SK-N-MC (cell line): Measurements from ENCODE around the gene KLHL30.

Experiments
- DNase-seq: peaks from one replicate; pipeline ENCODE4 v3.0.0-alpha.2; 2011; ENCODE audit warnings: low read depth, low spot score
- H3K27ac ChIP-seq: fragments of 200-600 bp; sonication (generic); 2 replicates; pipeline ENCODE4 v1.5.1; 2016; ENCODE audit warnings: mixed run types
- H3K36me3 ChIP-seq: fragments of 200-600 bp; sonication (generic); 2 replicates; pipeline ENCODE4 v1.6.1; 2017; ENCODE audit warnings: antibody characterized with exemption, low read length, mixed read lengths; ENCODE audit not compliant: insufficient read depth
- H3K4me3 ChIP-seq: fragments of 200-600 bp; sonication (generic); 2 replicates; pipeline ENCODE4 v1.5.1; 2016
- H3K9ac ChIP-seq: fragments of 200-600 bp; sonication (generic); 2 replicates; pipeline ENCODE4 v1.8.0; 2017; ENCODE audit warnings: mixed run types, mixed read lengths; ENCODE audit not compliant: insufficient read length
- H3K9me3 ChIP-seq: fragments of 200-600 bp; sonication (generic); 2 replicates; pipeline ENCODE4 v1.6.1; 2017; ENCODE audit warnings: low read depth, mild to moderate bottlenecking, antibody characterized with exemption, low read length, moderate library complexity, mixed read lengths
- EZH2 ChIP-seq: fragments of 200-600 bp; sonication (generic); IDR thresholded peaks from one replicate; pipeline ENCODE4 v1.6.1; 2017; ENCODE audit warnings: antibody characterized with exemption
- FOXP2 ChIP-seq: optimal IDR thresholded peaks from 2 replicates; pipeline ENCODE3; 2011; ENCODE audit warnings: mild to moderate bottlenecking, moderate library complexity; ENCODE audit not compliant: insufficient read depth; ENCODE audit errors: extremely low read length, control extremely low read depth
- POLR2AphosphoS5 ChIP-seq: IDR thresholded peaks from 2 replicates; pipeline ENCODE4 v1.6.1; 2012; ENCODE audit warnings: mild to moderate bottlenecking, low read depth, low read length, borderline replicate concordance

The KLHL30 gene

DNA sequence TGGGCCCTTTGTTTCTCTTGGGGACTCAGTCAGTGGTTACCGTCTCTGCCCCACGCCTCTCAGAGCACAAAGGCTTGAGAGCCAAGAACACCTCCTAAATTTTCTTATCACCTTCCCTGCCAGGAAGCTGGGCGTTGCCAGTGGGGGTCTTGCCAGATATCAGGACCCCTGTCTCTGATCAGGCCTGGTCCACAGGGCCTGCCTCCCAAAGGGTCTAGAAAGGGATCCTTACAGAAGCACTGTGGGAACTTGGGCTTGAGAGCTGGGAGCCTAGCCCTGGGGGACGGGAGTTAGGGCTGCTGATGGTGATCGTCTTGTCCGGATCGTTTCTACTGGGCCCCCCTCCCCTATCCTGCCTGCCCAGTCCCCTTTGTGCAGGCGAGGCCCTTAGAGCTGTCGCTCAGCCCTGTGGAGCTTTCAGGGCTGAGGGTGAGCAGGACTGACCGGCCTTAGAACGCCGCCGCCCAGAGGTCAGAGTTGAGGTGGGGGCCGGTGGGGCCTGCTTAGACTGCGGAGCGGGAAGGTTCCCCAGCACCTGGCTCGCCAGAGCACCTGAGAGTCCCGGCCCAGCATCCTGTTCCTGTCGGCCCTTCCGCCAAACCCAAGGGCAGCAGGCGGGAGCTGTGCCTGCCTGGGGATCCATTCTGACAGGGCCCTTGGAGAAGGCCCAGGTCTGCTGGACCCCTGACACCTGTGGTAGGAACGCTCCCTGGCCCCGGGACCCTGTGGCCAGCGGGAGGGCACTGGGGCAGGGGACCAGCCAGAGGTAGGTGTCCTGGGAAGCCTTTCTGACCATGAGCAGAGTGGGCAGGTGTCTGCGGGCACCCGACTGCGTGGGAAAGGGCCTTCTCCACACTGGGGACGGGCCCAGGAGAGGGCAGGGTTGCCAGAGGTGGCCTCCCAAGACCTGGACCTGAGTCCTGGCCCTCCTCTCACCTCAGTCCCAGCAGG lies 37.4 kb upstream of the KLHL30 start:
- H3K9ac ChIP-seq, result no peak overlapping the region
- TF ChIP-seq EZH2 (no peak), FOXP2 (no peak), POLR2AphosphoS5 (no peak)
- no peaks in the 10 kb centered on the region for H3K9me3 ChIP-seq
- no peak overlapping the region for H3K27ac ChIP-seq
- no peak for DNase-seq
- H3K36me3 ChIP-seq, result no peaks in the 10 kb centered on the region
- no peak overlapping the region for H3K4me3 ChIP-seq

DNA sequence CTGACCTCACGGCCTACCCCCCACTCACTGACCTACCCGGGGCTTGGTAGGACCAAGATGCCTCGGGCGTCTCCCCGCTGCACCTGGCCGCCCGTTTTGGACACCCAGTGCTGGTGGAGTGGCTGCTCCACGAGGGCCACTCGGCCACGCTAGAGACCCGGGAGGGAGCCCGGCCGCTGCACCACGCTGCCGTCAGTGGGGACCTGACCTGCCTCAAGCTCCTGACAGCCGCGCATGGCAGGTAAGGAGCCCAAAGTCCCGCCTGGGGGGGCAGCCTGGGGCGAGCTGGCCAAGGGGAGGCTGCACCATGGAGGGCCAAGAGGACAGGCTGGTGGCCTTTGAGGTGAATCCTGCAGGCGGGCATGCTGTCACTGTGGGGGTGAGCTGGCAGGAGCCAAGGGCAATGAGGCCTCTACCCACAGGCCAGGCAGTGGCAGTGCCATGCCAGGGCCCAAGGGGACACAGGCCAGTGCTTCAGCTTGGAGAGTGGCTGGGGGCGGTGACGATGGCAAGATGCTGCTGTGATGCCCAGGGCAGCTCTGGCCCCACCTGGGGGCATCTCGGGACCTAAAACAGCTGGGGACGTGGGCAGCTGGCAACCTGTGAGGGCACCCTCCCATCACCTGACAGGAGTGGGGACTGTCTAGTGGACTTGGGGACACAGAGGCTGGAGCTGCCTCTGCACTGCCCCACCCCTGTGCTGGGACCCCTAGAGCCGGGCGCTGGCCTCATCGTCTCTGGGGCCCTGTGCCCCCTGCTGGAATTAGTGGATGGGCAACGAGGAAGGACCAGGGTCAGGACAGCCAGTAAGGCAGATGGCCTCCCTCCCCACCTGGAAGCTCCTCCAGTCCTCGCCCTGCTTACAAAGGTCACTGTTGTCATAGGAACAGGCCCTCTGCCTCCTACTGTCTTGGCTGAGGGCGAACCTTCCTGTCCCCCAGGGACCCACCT lies 36.3 kb upstream of the KLHL30 start:
- no peaks in the 10 kb centered on the region for H3K36me3 ChIP-seq
- no peak overlapping the region for H3K4me3 ChIP-seq
- no peaks in the 10 kb centered on the region for H3K9me3 ChIP-seq
- H3K9ac ChIP-seq, result no peak overlapping the region
- no peak overlapping the region for H3K27ac ChIP-seq
- no peak for DNase-seq
- TF ChIP-seq FOXP2 (no peak), POLR2AphosphoS5 (no peak), EZH2 (no peak)

DNA sequence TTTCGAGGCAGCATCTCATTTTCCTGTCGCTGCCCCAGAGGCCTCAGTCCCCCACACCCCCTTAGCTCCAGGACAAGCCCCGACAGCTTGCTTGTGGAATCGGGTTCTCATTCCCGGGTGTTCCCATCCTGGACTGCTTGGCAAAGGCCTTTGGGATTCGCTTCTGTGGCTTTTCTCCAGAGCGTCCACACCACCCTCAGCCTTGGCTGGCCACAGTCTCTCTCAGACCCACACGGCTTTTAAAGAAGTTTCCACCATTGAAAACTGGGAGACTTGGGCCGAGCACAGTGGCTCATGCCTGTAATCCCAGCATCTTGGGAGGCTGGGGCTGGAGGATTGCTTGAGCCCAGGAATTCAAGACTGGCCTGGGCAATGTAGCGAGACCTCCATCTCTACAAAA lies 35.6 kb upstream of the KLHL30 start:
- no peak for TF ChIP-seq POLR2AphosphoS5
- no peak for TF ChIP-seq EZH2
- TF ChIP-seq FOXP2, result no peak
- Histone ChIP-seq H3K9ac (no peak overlapping the region), H3K27ac (no peak overlapping the region)

DNA sequence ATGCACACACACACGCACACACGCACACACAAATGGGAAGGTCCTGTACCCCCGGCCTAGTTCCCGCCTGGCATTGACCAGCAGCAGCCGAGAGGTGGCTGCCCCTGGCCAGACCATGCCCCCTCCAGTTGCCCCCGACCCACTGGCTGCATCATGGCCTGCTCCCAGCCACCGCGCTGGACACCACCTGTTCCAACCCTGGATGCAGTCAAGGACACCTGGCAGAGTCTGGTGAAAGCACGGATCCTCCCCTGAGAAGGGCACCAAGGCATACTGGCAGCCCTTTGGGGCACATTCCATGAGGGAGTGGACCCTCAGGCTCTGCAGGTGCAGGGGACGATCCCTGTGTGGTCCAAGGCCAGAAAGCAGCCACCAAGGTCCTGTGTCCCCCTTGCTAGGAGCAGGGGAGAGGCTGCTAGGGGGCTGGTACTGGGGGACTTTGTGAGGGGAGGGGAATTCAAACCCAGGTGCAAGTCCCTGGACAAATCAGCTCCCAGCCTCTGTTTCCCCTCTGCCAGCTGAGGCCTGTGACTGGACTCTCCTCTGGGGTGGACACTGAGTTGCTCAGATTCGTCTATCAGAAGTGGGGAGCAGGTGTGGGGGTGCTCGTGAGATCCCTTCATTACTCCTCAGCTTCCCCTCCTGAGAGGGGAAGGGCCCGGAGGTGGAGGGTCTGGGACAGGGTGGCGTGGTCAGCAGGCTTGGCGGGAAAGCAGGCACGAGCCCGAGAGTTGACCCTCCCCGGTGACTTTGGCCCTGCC lies 34.8 kb upstream of the KLHL30 start:
- H3K27ac ChIP-seq, result no peak overlapping the region
- H3K36me3 ChIP-seq, result no peaks in the 10 kb centered on the region
- no peak for DNase-seq
- TF ChIP-seq EZH2 (no peak), POLR2AphosphoS5 (no peak), FOXP2 (no peak)
- no peak overlapping the region for H3K4me3 ChIP-seq
- no peaks in the 10 kb centered on the region for H3K9me3 ChIP-seq
- no peak overlapping the region for H3K9ac ChIP-seq

More for the DNA sequence above, 35.6 kb upstream of the KLHL30 start:
- DNase-seq, result no peak
- Histone ChIP-seq H3K36me3 (no peaks in the 10 kb centered on the region), H3K9me3 (no peaks in the 10 kb centered on the region), H3K4me3 (no peak overlapping the region)

DNA sequence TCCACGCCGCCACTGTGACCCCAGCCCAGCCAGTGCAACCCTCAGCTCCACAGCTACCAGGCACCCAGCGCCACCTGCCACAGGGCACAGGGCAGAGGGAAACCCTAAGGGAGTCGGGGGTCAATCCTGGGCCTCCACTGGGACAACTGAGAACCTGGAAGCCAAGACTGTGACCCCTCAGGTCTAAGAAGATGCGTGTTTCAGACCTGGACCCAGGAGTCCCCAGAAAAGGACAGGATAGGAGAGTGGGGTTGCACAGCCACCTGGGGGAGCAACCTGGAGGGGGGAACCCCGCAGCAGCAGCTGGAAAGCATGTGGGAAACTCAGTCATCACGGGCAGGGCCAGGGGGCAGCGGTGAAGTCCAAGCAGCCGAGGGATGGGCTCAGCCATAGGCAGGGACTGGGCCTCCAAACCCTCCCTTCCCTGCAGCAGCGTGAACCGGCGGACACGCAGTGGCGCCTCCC lies 34.2 kb upstream of the KLHL30 start:
- no peak overlapping the region for H3K9ac ChIP-seq
- DNase-seq, result no peak
- H3K9me3 ChIP-seq, result no peaks in the 10 kb centered on the region
- no peak overlapping the region for H3K27ac ChIP-seq
- H3K36me3 ChIP-seq, result no peaks in the 10 kb centered on the region
- no peak for TF ChIP-seq FOXP2
- TF ChIP-seq EZH2, result no peak
- no peak for TF ChIP-seq POLR2AphosphoS5
- no peak overlapping the region for H3K4me3 ChIP-seq

DNA sequence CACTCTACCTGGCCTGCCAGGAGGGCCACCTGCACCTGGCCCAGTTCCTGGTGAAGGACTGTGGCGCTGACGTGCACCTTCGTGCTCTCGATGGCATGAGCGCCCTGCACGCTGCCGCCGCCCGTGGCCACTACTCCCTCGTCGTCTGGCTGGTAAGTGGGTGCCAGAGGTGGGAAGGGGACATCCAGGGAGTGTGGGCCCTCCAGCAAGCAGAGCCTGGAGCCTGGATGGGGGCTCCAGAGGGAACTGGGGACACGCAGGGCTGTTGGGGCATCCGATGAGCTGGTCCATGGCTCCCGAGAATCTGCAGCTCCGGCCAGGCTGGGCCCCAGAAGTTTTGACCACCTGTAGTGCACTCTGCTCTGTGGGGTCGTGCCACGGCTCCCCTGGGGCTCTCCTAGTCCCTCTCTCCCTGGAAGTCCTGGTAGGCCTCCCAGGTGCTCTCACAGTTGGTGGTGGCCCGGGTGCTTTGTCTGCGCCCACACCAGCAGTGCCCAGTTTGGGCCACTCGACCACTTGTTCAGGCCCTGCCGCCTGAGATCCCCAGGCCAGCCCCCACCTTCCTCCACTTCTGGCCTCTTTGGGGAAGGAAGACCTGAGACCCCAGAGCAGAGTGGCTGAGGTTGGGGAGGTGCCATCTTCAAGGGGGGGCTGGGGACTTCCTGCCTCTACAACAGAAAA lies 33.6 kb upstream of the KLHL30 start:
- no peak for DNase-seq
- Histone ChIP-seq H3K9ac (no peak overlapping the region), H3K36me3 (no peaks in the 10 kb centered on the region), H3K27ac (no peak overlapping the region), H3K9me3 (no peaks in the 10 kb centered on the region), H3K4me3 (no peak overlapping the region)
- TF ChIP-seq EZH2 (no peak), FOXP2 (no peak), POLR2AphosphoS5 (no peak)

DNA sequence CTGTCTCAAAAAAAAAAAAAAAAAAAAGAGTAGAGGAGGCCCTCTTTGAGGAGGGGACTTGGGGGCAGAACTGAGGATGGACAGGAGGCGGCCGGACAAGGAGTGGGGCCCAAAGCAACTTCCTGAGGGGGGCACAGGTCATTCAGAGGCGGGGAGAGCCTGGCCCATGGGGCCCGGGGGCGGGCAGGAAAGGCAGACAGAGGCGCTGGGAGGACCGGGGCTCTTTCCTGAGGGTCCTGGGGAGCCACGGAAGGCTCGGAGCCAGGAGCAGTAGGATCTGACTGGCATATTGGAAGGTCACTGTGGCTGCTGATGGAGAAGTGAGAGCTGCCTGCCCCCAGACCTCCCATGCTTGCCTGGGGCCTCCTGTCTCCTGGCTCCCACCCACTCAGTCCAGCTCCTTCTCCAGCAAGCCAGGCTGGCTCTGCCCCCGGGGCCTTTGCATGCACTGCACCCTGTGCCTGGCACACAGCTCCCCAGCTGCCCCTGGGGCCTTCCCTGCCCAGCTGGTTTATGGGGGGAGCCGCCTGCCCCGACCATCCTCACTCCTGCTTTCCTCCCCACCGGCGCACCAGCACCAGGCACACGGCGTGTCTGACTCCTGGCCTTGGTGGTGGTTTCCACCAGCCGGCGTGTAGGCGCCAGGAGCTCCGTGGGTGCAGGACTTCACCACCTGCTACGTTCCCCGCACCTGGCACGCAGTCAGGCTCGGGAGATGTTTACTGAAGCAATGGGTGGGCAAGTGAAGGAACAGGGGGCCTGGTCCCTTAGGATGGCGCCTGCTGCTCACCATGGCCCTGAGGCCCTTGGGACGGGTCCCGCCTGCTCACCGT lies 32.7 kb upstream of the KLHL30 start:
- DNase-seq, result no peak
- no peak for TF ChIP-seq POLR2AphosphoS5
- no peak for TF ChIP-seq EZH2
- TF ChIP-seq FOXP2, result no peak
- H3K4me3 ChIP-seq, result no peak overlapping the region

More for the DNA sequence above, 32.7 kb upstream of the KLHL30 start:
- Histone ChIP-seq H3K9ac (no peak overlapping the region), H3K36me3 (no peaks in the 10 kb centered on the region), H3K9me3 (no peaks in the 10 kb centered on the region), H3K27ac (no peak overlapping the region)
